ENCODE results near the gene DQX1.

DNA sequence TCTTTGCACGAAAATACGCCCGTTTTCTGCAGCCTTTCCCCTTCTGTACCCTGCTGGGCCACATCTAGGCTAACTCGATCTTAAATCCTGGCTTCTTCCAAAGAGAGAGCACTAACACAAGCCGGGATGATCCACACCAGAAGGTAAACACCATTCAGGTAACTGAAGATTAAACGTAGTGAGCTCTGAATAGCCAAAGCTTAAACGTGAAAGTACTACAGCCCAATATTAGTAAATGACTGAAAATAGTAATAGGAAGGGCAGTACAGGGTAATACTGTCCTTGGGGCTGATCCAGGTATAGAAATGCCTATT, 53.1 kb downstream of the DQX1 start:
- TF ChIP-seq, protein P1, sequence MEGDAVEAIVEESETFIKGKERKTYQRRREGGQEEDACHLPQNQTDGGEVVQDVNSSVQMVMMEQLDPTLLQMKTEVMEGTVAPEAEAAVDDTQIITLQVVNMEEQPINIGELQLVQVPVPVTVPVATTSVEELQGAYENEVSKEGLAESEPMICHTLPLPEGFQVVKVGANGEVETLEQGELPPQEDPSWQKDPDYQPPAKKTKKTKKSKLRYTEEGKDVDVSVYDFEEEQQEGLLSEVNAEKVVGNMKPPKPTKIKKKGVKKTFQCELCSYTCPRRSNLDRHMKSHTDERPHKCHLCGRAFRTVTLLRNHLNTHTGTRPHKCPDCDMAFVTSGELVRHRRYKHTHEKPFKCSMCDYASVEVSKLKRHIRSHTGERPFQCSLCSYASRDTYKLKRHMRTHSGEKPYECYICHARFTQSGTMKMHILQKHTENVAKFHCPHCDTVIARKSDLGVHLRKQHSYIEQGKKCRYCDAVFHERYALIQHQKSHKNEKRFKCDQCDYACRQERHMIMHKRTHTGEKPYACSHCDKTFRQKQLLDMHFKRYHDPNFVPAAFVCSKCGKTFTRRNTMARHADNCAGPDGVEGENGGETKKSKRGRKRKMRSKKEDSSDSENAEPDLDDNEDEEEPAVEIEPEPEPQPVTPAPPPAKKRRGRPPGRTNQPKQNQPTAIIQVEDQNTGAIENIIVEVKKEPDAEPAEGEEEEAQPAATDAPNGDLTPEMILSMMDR (IDR thresholded peaks at IDR 0.05), result no peak
- no peak for TF ChIP-seq POLR2A (IDR thresholded peaks at IDR 0.05)
